ENCODE data around the gene HYKK. TPM values are rescaled to one million over a fixed set of nuclear protein-coding genes. Genes with fewer than 3 reads are reported as not detected.

Gene HYKK
- total RNA-seq (2021) (5.6 and 6.9 TPM in 2 replicates), Bru-seq, nascent RNA (percentile 40 among the genes with signal in this experiment), BruChase-seq, experiment 1, labeled RNA remaining after a 2-hour chase (percentile 42 among the genes with signal in this experiment), BruChase-seq, experiment 2, labeled RNA remaining after a 6-hour chase (percentile 34 among the genes with signal in this experiment)
- long read RNA-seq, partial matches to known transcripts = 0 of 1 reads
- long read RNA-seq, other reads (novel, unspliced or antisense) = 0 of 1 reads

GRCh38 chr15:78506971-78507830 lies at the start of gene HYKK:
Gene HYKK (plus strand): TSS chr15:78507577. CDS start chr15:78513089, 5,512 bp downstream.
- H4K20me1 ChIP-seq (ENCODE audit: insufficient read depth) = no peaks in the 10 kb centered on the region
- no peak for TF ChIP-seq CTCF (conservative IDR thresholded peaks at IDR 0.05)
- TF ChIP-seq EZH2 (IDR thresholded peaks at IDR 0.05; ENCODE audit: low read depth) = no peak
- intact Hi-C loops (cut with micrococcal nuclease; ENCODE audit: unreplicated experiment) = no loop called here
- H3K9me3 ChIP-seq (ENCODE audit: insufficient read depth, low read depth) = no peaks in the 10 kb centered on the region
- no TSS peak for BruUV-seq (replicated peaks)
- H2AFZ ChIP-seq = peak within 1 kb of the TSS; percentile 94
- H3K27me3 ChIP-seq (ENCODE audit: insufficient read depth, low read depth) = no peaks in the 10 kb centered on the region
- no peaks in the 10 kb centered on the region for H3K36me3 ChIP-seq (ENCODE audit: low read depth)
- no peaks in the 10 kb centered on the region for H3K9me2 ChIP-seq (ENCODE audit: insufficient read depth)
- no peak within 1 kb of the TSS for H3K27ac ChIP-seq
- POLR2A ChIA-PET (ENCODE audit: unreplicated experiment) = no interaction called here
- peaks cover 16% of the 10 kb centered on the region; the same call in 1 of the 2 replicates for H3F3A ChIP-seq (ENCODE audit: insufficient read depth, low read depth)
- DNase-seq = peak; percentile 95
- H3K4me2 ChIP-seq = peak within 1 kb of the TSS; percentile 84
- CTCF ChIA-PET = no interaction called here
- no peaks in the 10 kb centered on the region for H3K4me1 ChIP-seq (replicated peaks; ENCODE audit: insufficient read depth)
- H3K4me3 ChIP-seq = peak within 1 kb of the TSS; percentile 64
- H3K79me2 ChIP-seq (ENCODE audit: low read depth) = no peaks in the 10 kb centered on the region

GRCh38 chr15:78460737-78461136 lies 46.6 kb upstream of the HYKK start:
- no TSS peak for BruUV-seq (replicated peaks)
- Histone ChIP-seq H4K20me1 (ENCODE audit: insufficient read depth) (peaks cover 77% of the 10 kb centered on the region), H2AFZ (no peak overlapping the region), H3K27ac (no peak overlapping the region), H3K27me3 (ENCODE audit: insufficient read depth, low read depth) (no peaks in the 10 kb centered on the region), H3K36me3 (ENCODE audit: low read depth) (peaks cover 28% of the 10 kb centered on the region), H3K4me2 (no peak overlapping the region), H3K4me1 (replicated peaks; ENCODE audit: insufficient read depth) (peaks cover 18% of the 10 kb centered on the region), H3K79me2 (ENCODE audit: low read depth) (peaks cover 76% of the 10 kb centered on the region), H3K4me3 (no peak overlapping the region), H3K9me3 (ENCODE audit: insufficient read depth, low read depth) (no peaks in the 10 kb centered on the region), H3F3A (ENCODE audit: insufficient read depth, low read depth) (peaks cover 32% of the 10 kb centered on the region), H3K9me2 (ENCODE audit: insufficient read depth) (no peaks in the 10 kb centered on the region)
- no peak for DNase-seq
- no peak for TF ChIP-seq CTCF (conservative IDR thresholded peaks at IDR 0.05)
- TF ChIP-seq EZH2 (IDR thresholded peaks at IDR 0.05; ENCODE audit: low read depth) = no peak
- ChIA-PET CTCF (interaction anchor here (0.6 kb wide), 1 partner anchor 1391 kb away, joined by 3 read pairs; no protein-coding TSS in a partner anchor), POLR2A (ENCODE audit: unreplicated experiment) (interaction anchor here (0.6 kb wide), 1 partner anchor 427 kb away, joined by 6 read pairs; no protein-coding TSS in a partner anchor)
- intact Hi-C loops (cut with micrococcal nuclease; ENCODE audit: unreplicated experiment) = no loop called here

- Histone ChIP-seq H3K27ac (no peak overlapping the region), H3K36me3 (ENCODE audit: low read depth) (peaks cover 31% of the 10 kb centered on the region), H3K27me3 (ENCODE audit: insufficient read depth, low read depth) (no peaks in the 10 kb centered on the region), H3K4me3 (no peak overlapping the region), H3K9me2 (ENCODE audit: insufficient read depth) (no peaks in the 10 kb centered on the region), H3K4me2 (no peak overlapping the region), H3K4me1 (replicated peaks; ENCODE audit: insufficient read depth) (peaks cover 18% of the 10 kb centered on the region), H3K79me2 (ENCODE audit: low read depth) (peaks cover 70% of the 10 kb centered on the region), H2AFZ (no peak overlapping the region), H4K20me1 (ENCODE audit: insufficient read depth) (peaks cover 71% of the 10 kb centered on the region), H3K9me3 (ENCODE audit: insufficient read depth, low read depth) (no peaks in the 10 kb centered on the region), H3F3A (ENCODE audit: insufficient read depth, low read depth) (peaks cover 28% of the 10 kb centered on the region)
- no peak for DNase-seq
- POLR2A ChIA-PET (ENCODE audit: unreplicated experiment) = interaction anchor here (0.6 kb wide), 1 partner anchor 427 kb away, joined by 6 read pairs; no protein-coding TSS in a partner anchor
- intact Hi-C loops (cut with micrococcal nuclease; ENCODE audit: unreplicated experiment) = no loop called here
- CTCF ChIA-PET = interaction anchor here (0.6 kb wide), 1 partner anchor 1391 kb away, joined by 3 read pairs; no protein-coding TSS in a partner anchor
- TF ChIP-seq EZH2 (IDR thresholded peaks at IDR 0.05; ENCODE audit: low read depth) (no peak), CTCF (conservative IDR thresholded peaks at IDR 0.05) (no peak)
- BruUV-seq (replicated peaks) = no TSS peak
These were observed 46.0 kb upstream of the HYKK start for GRCh38 chr15:78461171-78461888.

Data from PC-9 (cell line).